Memory B cell (primary cell): ENCODE measurements around the gene PLPP3.

Experiments
- ATAC-seq: fragments of 150-1000 bp; cut with Tn5 transposase; 2 replicates; pipeline ENCODE4 v1.10.0; 2021; ENCODE audit warnings: low read depth, mild to moderate bottlenecking, moderate library complexity
- DNase-seq, 2 donors: peaks; one replicate each; pipeline ENCODE4 v3.0.0; 2022; ENCODE audit warnings: low spot score in 2 of 2
- H3K27ac Mint-ChIP-seq: one replicate; pipeline ENCODE4 v1.8.0; 2022; ENCODE audit warnings: mild to moderate bottlenecking, moderate library complexity, mixed read lengths
- H3K27me3 Mint-ChIP-seq: one replicate; pipeline ENCODE4 v1.8.0; 2022; ENCODE audit warnings: mixed read lengths
- H3K36me3 Mint-ChIP-seq: one replicate; pipeline ENCODE4 v1.8.0; 2022; ENCODE audit warnings: mild to moderate bottlenecking, mixed read lengths
- H3K4me1 Mint-ChIP-seq: one replicate; pipeline ENCODE4 v1.8.0; 2022; ENCODE audit warnings: mixed read lengths
- H3K4me3 Mint-ChIP-seq: one replicate; pipeline ENCODE4 v1.8.0; 2022; ENCODE audit warnings: mild to moderate bottlenecking, moderate library complexity, mixed read lengths
- H3K9me3 Mint-ChIP-seq: one replicate; pipeline ENCODE4 v1.8.0; 2022; ENCODE audit warnings: mixed read lengths

PLPP3 gene

DNA sequence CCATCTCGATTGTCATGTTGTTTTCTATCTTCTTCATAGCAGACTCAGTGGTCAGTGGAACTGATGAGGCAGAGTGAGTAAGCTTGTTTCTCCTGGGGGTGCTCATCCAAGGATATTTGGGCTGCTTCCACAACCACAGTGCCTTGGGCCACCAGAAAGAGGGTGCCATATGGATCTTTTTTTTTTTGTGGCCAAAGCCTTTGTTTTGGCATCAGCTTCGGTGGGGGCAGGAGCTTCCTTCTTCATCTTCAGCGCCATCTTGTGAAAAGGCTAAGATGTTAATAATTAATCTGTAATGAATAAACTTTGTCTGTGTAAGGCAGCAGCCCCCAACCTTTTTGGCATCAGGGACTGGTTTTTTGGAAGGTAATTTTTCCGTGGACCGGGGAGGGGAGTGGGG is 6.6 kb upstream of the PLPP3 start:
- Mint-ChIP-seq H3K9me3 (peaks cover 2% of the 10 kb centered on the region), H3K27me3 (peaks cover 3% of the 10 kb centered on the region), H3K4me3 (no peak overlapping the region), H3K27ac (no peak overlapping the region), H3K36me3 (no peaks in the 10 kb centered on the region), H3K4me1 (peaks cover 2% of the 10 kb centered on the region)
- DNase-seq = no peak
- no peak for ATAC-seq

DNA sequence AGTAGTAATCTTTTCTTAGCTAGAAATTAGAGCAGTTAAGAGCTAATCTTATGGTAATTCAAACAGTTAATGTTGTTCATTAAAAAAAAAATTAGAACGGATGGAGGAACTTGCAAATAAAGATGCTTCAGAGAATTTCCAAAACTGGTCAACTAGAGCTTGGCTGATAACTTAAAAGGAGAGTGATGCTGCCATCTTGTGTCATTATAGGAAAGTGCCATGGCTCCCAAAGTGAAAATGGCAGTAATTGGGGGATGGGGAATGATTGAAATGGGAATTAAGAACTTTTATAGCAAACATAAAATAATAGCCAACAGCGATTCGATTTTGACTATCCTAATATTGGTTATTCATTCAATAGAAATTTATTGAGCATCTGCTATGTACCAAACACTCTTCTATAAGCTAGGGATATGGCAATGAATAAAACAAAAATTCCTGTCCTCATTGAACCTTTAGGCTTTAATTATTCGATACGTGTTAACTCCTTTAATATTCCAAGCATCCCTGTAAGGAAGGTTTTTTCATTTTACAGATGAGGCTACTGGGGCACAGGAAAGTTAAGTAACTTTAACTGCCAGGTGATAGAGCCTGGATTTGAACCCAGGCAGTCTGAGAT is 5.7 kb upstream of the PLPP3 start:
- Mint-ChIP-seq H3K27me3 (peaks cover 1% of the 10 kb centered on the region), H3K27ac (no peak overlapping the region), H3K36me3 (no peaks in the 10 kb centered on the region), H3K4me1 (peaks cover 2% of the 10 kb centered on the region), H3K9me3 (peaks cover 2% of the 10 kb centered on the region), H3K4me3 (no peak overlapping the region)
- DNase-seq = peak; percentile 28 to 57
- ATAC-seq = peak; percentile 63

DNA sequence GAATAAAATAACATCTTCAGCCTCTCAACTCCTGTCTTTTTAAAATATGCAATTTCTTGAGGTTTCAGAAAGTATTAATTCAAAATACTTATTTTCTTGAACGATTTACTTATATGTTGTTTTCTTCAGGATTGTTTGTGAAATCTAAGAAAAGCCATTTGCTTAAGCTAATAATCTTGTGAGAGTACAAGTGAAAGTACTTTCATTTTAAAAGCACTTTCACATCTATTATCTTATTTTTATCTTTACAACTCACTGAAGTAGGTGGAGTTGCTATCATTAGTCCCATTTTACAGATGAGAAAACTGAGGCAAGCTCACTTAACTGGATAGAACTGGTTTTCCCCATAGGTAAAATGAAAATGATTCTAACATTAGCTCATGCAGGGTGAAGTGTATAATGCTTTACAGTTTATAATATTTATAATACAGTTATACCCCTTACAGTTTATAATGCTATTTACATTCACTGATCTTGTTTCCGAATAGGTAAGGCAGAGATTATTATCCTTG is 4.7 kb upstream of the PLPP3 start:
- ATAC-seq (no peak), DNase-seq (no peak)
- Mint-ChIP-seq H3K27ac (no peak overlapping the region), H3K9me3 (no peaks in the 10 kb centered on the region), H3K4me1 (peaks cover 2% of the 10 kb centered on the region), H3K27me3 (peaks cover 1% of the 10 kb centered on the region), H3K4me3 (no peak overlapping the region), H3K36me3 (no peaks in the 10 kb centered on the region)

DNA sequence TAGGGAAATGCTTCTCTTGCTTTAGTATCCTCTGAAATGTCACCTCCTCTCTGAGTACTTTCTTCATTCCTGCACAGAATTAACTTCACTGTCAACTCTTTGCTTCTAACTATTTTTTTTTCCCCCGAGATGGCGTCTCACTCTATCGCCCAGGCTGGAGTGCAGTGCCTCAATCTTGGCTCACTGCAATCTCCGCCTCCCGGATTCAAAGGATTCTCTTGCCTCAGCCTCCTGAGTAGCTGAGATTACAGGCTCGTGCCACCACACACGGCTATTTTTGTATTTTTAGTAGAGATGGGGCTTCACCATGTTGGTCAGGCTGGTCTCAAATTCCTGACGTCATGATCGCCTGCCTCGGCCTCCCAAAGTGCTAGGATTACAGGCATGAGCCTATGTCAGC is 1.4 kb upstream of the PLPP3 start:
- Mint-ChIP-seq H3K9me3 (no peaks in the 10 kb centered on the region), H3K4me1 (peaks cover 20% of the 10 kb centered on the region), H3K27ac (no peak overlapping the region), H3K36me3 (no peaks in the 10 kb centered on the region), H3K27me3 (no peaks in the 10 kb centered on the region), H3K4me3 (no peak overlapping the region)
- ATAC-seq = no peak
- no peak for DNase-seq

DNA sequence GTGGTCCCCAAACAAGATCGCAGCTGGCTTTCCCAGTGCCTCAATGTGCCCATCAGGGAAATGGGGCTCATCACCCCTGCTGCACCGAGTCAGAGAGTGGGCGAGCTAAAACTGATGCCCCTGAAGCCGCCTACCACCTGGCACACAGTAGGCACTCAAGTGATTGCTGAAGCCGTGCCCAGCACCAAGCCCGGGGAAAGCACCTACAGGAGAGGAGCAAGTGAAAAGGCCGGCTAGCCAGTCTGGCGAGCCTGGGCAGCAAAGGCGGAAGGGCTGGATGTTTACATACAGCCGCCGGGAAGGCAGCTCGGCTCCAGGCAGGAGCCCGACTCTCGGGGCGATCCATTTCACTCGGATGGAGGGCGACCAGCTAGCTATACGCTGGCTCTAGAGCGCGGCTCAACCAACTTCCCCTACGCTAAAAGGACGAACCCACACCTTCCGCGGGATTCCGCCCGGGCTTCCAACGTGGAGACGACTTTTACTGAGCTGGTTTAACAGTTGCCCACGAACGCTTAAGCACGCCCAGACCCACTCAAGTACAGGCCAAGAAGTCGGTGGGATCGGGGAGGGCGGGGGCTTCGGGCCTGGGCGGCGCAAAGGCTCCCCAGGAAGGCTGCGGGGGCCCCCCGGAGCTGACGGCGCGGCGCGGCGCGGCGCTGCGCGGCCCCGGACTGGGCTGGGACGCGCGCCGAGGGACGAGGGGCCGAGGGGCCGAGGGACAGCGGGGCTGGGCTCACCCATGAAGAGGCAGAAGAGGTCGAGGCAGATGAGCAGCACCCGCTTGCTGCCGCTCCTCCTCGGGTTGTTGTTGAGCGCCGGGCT is 1.0 kb downstream of the PLPP3 start:
- Mint-ChIP-seq H3K36me3 (no peaks in the 10 kb centered on the region), H3K9me3 (no peaks in the 10 kb centered on the region), H3K4me1 (peaks cover 24% of the 10 kb centered on the region), H3K27ac (peak overlapping the region; percentile 65), H3K27me3 (no peaks in the 10 kb centered on the region), H3K4me3 (peak overlapping the region; percentile 95)
- ATAC-seq (peak; percentile 30), DNase-seq (peak; percentile 21 to 47)

DNA sequence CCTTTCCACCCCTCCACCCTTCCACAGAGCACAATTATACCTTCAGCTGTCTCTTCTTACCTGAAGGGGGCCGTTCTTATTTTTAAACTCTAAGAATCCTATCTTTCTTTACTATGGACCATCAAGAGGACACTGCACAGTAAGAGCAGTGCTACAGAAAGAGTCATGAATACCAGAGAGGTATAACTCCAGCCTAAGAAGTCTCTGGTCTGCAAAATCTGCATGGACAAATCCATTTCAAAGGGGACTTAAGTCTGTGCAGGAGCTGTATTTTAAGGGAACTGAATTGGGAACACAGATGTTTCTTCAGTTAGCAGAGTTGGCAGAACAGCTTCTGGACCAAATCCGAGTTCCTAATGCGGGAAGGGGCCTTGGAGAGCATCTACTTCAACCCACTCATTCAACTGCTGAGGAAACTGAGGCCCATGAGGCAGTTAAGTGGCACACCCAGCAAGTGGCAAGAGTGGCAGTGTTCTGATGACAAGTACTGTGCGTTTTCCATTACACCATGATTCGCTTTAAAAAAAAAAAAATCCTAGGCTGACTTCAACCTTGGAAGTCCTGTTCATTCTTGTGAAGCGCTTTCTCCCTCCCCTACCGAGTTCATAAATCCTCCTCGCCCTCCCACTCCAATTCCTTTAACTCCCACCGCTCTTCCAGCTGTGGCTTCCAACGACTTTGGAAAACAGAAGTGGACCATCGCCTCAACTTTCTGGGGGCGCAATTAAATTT is 1.8 kb downstream of the PLPP3 start:
- Mint-ChIP-seq H3K27ac (no peak overlapping the region), H3K27me3 (no peaks in the 10 kb centered on the region), H3K4me1 (peaks cover 27% of the 10 kb centered on the region), H3K36me3 (no peaks in the 10 kb centered on the region), H3K4me3 (peak overlapping the region; percentile 95), H3K9me3 (no peaks in the 10 kb centered on the region)
- DNase-seq (no peak), ATAC-seq (no peak)

DNA sequence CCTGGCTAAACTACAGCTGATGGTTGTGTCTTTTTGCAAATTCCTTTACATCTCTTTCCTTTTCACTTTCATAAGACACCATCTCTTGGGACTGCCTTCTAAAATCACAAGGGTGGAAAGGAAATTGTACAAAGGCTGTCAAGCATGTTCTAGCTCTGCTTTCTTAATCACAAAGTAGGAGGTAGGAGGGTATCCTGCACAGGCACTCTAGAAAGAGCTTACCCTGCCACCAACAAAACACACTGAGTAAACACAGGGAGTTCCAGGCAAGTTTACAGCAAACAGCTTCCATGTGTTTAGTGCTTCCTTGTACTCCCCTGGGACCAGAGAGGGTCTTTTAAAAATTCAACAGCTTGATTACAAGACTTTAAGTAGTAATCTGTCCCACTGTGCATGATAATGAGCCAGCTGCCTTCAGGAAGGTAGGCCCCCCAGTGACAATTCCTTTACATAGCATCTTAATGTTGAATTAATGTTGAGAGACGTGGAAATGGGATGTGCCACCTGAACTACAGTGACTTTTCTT is 2.4 kb downstream of the PLPP3 start:
- Mint-ChIP-seq H3K36me3 (no peaks in the 10 kb centered on the region), H3K27me3 (no peaks in the 10 kb centered on the region), H3K9me3 (no peaks in the 10 kb centered on the region), H3K4me1 (peaks cover 27% of the 10 kb centered on the region), H3K4me3 (peak overlapping the region; percentile 95), H3K27ac (no peak overlapping the region)
- DNase-seq (peak; percentile 11 to 26), ATAC-seq (peak; percentile 66)

DNA sequence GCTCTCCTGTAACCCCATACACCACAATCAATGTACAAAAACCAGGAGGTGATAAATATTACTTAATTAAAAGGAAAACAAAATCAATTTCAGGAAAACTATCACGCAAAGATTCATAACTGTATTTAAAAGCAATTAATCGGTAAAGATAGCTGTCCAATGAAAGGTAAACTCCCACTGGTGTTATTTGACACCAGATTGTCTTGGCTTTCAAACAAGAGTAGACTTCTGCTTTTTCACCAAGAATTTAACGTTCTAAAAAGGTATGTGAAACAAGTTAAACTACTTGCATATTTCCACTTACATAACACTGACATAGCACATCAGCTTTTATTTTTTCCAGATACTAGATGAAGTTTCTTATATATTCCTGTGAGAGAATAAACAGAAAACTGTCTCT is 3.5 kb downstream of the PLPP3 start:
- ATAC-seq (peak; percentile 16), DNase-seq (no peak)
- no peaks in the 10 kb centered on the region for H3K9me3 Mint-ChIP-seq
- no peaks in the 10 kb centered on the region for H3K27me3 Mint-ChIP-seq
- H3K4me1 Mint-ChIP-seq = peaks cover 31% of the 10 kb centered on the region
- no peaks in the 10 kb centered on the region for H3K36me3 Mint-ChIP-seq
- no peak overlapping the region for H3K4me3 Mint-ChIP-seq
- no peak overlapping the region for H3K27ac Mint-ChIP-seq

DNA sequence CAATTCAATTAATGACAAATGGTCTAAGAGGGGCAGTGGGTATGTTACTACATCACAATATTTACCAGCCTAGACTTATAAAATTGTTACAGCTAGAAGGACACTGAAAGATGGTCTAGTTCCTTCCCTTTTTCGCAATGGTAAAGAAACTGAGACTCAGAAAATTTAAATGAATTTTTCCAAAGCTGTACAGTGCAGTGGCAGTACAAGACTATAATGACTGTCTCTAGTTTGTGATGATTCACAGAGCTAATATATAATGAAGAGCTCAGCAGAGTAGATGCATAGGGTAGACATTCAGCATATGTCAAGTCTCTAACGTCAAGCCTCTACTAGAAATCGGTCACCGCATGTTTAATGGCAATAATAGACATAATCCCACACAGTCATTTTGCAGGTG is 4.6 kb downstream of the PLPP3 start:
- peaks cover 33% of the 10 kb centered on the region for H3K4me1 Mint-ChIP-seq
- H3K9me3 Mint-ChIP-seq = no peaks in the 10 kb centered on the region
- no peak overlapping the region for H3K27ac Mint-ChIP-seq
- no peak for ATAC-seq
- no peak for DNase-seq
- no peaks in the 10 kb centered on the region for H3K27me3 Mint-ChIP-seq
- no peaks in the 10 kb centered on the region for H3K36me3 Mint-ChIP-seq
- no peak overlapping the region for H3K4me3 Mint-ChIP-seq

DNA sequence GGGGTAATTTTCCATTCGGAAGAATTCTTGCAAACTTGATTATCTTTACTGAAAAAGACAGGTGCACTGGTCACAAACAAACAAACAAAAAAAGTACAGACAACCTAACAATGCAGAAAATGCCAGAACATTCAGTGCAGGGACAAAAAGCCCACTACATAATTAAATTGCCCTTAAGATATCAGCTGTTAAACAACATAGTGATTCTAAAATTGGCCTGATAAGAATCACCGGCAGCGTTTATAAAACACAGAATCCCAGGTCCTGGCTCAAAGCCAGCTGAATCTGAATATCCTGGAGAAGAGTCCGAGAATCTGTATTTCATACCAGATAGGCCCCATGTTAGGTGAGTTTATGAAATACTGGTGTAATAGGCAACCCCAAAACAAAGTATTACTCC is 6.1 kb downstream of the PLPP3 start:
- ATAC-seq (no peak), DNase-seq (no peak)
- H3K27ac Mint-ChIP-seq = no peak overlapping the region
- peaks cover 33% of the 10 kb centered on the region for H3K4me1 Mint-ChIP-seq
- no peaks in the 10 kb centered on the region for H3K27me3 Mint-ChIP-seq
- no peak overlapping the region for H3K4me3 Mint-ChIP-seq
- H3K36me3 Mint-ChIP-seq = no peaks in the 10 kb centered on the region
- H3K9me3 Mint-ChIP-seq = no peaks in the 10 kb centered on the region

DNA sequence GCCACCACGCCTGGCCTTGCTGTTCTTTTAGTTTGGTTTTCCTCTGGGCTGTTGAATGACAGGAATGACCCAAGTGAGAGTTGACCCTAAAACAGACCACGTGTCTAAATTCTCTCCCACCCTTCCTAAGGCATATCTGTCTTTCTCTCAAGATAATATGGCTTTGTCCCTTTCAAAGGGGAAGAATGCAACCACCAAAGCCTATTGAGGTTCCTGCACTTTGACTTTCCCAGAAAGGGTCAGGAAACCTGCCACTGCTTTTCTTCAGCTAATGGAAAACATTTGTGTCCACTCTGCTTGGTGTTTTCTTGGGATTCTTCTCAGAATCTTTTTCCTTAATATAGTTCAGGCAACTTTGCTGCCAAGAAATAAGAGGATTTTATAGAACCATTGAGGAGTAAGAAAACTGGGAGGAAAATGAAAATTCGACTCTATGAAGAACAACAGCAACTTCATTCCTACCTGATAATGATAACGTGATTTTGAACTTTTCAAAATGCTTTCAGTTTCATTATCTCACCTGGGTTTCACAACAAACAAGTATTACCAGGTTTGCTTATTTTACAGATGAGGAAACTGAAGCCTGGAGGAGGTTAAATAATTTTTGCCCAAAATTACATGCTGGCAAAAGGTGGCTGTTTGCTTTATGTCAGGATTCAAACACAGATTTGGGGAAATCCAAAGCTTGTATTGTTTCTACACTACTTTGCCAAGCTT is 6.9 kb downstream of the PLPP3 start:
- DNase-seq = no peak
- Mint-ChIP-seq H3K27ac (no peak overlapping the region), H3K36me3 (no peaks in the 10 kb centered on the region), H3K4me3 (no peak overlapping the region), H3K9me3 (no peaks in the 10 kb centered on the region), H3K27me3 (no peaks in the 10 kb centered on the region), H3K4me1 (peaks cover 28% of the 10 kb centered on the region)
- ATAC-seq = no peak

DNA sequence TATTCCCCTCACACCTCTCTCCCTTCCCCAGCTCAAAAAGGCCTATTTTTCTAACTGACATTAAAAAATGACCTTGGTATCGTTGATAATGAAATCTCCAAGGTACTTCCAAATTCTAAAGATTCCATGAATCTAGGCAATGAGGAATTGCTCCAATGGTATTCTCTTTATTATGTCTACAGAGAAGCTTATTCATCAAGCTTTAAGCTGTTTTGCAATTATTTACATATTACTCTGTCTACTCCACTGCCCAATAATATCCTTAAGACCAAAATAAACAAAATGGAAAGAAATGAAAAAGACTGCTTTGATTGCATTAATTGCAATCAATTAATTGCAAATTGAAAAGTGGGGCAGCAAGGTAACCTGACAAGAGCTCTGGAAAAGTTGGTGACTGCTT is 7.9 kb downstream of the PLPP3 start:
- Mint-ChIP-seq H3K9me3 (no peaks in the 10 kb centered on the region), H3K4me3 (no peak overlapping the region), H3K27me3 (no peaks in the 10 kb centered on the region), H3K36me3 (no peaks in the 10 kb centered on the region), H3K27ac (no peak overlapping the region), H3K4me1 (peaks cover 18% of the 10 kb centered on the region)
- no peak for DNase-seq
- no peak for ATAC-seq

DNA sequence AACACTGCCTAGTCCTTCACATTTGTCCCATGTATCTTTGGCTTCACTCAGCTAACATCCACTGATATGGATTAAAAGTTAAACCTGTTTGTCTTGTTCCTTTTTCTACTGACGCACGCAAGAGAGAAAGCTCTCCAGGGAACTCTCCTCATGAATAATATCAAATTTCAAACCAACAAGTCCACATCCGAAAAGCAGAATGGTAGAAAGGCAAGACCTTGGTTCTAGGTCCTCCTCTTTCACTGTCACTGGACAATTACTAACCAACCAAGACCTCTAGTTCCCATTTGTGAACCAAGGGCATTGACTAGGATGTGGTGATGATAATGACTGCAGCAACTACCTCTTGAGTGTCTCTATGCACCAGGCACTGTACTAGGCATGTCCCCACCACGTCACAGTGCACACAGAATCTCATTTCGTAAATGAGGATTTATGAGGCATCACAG is 8.4 kb downstream of the PLPP3 start:
- ATAC-seq (no peak), DNase-seq (no peak)
- Mint-ChIP-seq H3K9me3 (no peaks in the 10 kb centered on the region), H3K4me1 (peaks cover 18% of the 10 kb centered on the region), H3K36me3 (no peaks in the 10 kb centered on the region), H3K4me3 (no peak overlapping the region), H3K27me3 (no peaks in the 10 kb centered on the region), H3K27ac (no peak overlapping the region)
